GM23248 (cell line): Measurements from ENCODE around the gene KIF20B.

Experiments
- EZH2 ChIP-seq: fragments of 200-600 bp; sonication (generic); IDR thresholded peaks from 2 replicates; pipeline ENCODE4 v1.6.1; 2018; ENCODE audit warnings: antibody characterized with exemption, mild to moderate bottlenecking; ENCODE audit not compliant: insufficient read depth, poor library complexity, severe bottlenecking
- EZH2phosphoT487 ChIP-seq: fragments of 200-600 bp; sonication (generic); IDR thresholded peaks from 2 replicates; pipeline ENCODE4 v1.6.1; 2018; ENCODE audit warnings: antibody characterized with exemption, moderate library complexity, mild to moderate bottlenecking, low read depth; ENCODE audit not compliant: insufficient read depth

- TF ChIP-seq EZH2phosphoT487: no peak
- TF ChIP-seq EZH2: no peak
Measured at GRCh38 chr10:89669985-89670384, 31.4 kb upstream of the KIF20B start.
